ENCODE data around the gene PLD4.

Gene PLD4

DNA sequence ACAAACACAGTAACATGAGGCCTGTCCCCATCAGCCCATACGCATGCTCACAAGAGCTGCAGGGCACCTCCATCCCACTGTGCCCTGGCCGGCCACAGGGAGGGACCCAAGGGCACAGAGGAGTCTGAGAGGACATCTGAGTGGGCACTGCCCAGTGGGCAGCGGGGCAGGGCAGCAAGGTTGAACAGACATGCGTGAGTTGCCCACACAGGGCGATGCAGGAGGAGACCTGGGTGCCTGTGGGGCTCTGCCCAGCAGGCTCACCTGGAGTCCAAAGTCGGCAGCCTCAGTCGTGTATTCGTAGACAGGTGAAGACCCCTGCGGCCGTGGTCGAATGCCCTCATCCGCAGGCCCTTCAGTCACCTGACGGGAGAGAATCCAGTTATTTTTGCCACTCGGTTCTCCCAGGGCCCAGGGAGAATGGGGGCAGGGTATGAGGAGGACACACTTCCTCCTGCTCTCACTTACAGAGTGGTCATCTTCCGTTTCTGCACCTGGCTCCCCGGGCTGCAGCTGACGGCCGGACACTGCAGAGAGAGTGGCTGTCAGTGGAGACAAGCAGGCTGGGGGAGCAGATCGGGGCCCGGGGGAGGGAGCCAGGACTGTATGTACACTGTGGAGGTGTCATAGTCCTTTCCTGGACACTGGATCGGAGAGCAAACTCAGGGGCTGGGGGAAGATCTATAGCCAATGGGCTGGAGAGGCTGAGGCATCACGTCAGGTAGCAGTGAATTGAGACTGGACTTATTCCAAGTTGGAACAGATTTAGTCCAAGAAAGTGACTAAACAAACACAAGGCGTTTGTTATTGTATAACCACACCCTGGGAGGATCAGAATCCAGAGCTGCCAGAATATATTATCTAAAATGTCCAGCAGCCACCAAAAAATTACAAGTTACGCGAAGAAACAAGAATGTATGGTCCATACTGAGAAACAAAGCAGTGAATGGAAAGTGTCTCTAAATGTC lies 32.8 kb downstream of the PLD4 start:
- no peak for DNase-seq

DNA sequence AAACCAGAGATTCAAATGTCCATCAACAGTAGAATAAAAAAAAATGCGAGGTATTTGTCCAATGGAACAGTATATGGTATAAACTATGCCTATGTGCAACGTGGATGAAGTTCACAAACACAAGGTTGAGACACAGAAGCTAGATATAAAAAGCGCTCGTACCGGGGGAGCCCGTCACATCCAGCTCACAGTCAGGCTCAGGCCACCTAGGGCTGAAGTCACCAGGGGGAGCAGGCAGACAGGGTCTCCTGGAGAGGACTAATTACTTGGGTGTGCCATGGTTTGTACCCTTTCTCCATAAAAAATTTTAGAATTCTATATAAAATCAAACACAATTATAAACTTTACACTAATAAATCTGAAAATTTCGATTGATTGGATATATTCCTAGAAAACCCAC lies 39.9 kb downstream of the PLD4 start:
- DNase-seq: no peak

DNA sequence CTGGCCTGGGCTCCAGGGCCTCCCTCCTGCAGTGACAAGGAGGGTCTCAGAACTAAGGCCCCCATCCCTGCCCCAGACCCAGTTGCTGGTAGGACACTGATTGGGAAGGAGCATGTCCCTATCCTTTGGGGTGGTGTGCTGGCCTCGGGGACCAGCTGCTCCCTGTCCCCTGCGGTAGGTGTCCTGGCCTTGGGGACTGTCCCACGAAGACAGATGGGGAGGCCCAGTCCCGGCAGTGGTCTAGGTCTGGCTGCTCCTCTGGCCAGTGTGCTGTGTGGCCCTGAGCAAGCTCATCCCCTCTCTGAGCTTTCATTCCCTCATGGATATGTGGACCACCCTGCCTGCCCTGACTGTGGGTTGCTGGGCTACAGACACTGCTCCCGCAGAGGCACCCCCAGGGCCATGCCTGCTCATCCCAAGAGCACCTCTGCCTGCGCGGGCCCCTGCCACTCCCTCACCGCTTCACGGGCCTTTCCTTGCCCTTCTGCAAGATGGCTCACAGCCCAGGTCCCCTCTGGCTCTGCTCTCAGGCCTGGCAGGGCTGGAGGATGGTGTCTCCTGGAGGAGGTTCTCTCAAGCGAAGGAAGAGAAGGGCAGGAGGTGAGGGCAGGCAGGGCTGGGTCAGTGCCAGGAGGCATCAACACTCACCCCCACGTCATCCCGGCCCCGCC lies 41.0 kb downstream of the PLD4 start:
- no peak for DNase-seq

DNA sequence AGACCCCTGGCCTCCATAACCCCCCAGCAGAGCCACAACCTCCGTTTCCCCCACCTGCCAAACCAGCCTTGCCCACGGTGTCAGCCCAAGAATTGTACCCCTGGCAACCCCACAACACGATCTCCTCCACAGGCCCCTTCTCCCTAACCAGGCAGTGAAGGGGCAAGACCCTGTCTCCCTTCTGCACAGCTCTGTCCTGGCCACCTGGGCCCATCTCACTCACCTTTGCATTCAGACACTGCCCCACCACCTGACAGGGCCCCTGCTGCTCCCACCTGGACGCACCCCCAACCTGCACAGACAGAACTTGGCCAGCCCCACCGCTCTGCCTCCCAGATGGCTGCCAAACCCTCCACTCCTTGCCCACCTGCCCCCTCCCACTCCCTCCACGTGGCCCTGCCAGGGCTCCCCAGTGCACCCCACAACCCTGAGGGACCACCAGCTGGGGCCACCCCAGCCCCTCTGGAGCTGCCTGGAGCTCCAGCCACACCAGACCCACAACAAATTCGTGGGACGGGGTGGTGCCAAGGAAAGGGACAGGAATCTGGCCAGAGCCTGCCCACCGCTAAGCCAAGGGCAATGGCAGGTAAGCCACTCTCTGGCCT lies 41.7 kb downstream of the PLD4 start:
- DNase-seq: no peak

DNA sequence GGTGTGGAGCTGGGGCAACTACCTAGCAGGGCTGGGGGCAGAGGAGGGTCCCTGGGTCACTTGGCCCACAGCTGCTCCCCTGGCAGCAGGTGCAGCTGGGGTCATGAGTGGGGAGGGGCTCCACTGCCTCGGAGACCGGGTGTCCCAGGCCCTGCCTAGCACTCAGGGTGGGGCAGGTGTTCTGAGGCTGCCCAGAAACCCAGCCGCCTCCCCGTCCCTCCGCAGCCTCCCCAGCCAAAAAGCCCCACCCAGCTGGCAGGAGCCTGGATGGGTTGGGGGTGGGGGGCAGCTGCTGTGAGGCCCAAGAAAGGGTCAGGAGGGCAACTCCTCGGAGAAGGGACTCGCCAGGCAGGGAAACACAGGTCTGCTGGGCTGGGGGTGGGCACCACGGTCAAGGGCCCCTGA lies 42.3 kb downstream of the PLD4 start:
- no peak for DNase-seq

DNA sequence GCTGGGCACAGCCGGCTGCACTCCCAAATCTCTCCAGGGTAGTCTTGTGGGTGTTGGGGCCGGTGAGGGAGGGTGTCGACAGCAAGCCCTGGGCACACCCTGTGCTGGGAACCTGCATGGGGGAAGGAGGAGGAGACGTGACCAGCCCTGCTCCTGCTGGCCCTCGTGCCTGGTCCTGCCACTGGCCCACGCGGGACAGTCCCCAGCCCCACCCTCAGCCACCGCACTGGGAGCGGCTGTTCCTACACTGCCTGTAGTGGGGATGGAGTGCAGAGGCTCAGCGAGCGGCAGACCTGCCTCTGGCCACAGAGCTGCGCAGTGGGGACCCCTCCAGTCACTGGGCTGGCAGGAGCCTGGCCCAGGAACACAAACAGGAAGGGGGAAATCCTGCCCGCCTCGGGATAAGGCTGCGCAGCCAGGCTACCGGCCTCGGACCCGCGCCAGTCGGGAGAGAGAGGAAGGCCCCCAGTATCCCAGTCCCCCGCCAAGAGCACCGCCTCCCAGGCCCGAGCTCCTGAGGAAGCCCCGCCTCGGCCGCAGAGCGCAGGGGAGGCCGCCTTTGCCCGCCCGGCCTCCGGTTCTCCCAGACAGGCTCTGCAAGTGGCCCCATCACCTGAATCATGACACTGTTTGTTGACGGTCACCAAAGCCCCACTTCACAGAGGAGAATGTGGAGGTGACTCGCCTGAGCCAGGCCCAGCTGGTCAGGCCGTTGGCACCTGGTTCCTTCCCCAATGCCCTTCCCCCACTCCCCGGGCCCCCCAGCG lies 42.9 kb downstream of the PLD4 start:
- peak; percentile 24 for DNase-seq

DNA sequence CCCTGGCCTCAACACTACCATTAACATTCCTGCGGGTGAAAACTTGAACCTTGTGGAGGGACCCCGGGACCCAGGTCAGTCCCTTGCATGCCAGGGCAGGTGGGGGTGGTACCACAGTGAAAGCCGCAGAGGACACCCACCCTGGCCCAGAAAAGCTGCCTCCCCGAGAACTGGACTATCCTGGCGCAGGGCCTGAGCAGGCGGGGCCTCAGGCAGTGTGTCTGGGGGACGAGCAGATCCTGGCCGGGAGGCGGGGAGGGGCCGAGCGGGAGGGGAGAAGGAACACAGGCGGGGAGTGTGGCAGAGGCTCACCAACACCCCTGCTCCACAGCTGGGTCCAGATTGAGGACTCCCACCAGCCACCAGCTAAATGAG lies 43.5 kb downstream of the PLD4 start:
- DNase-seq: no peak

DNA sequence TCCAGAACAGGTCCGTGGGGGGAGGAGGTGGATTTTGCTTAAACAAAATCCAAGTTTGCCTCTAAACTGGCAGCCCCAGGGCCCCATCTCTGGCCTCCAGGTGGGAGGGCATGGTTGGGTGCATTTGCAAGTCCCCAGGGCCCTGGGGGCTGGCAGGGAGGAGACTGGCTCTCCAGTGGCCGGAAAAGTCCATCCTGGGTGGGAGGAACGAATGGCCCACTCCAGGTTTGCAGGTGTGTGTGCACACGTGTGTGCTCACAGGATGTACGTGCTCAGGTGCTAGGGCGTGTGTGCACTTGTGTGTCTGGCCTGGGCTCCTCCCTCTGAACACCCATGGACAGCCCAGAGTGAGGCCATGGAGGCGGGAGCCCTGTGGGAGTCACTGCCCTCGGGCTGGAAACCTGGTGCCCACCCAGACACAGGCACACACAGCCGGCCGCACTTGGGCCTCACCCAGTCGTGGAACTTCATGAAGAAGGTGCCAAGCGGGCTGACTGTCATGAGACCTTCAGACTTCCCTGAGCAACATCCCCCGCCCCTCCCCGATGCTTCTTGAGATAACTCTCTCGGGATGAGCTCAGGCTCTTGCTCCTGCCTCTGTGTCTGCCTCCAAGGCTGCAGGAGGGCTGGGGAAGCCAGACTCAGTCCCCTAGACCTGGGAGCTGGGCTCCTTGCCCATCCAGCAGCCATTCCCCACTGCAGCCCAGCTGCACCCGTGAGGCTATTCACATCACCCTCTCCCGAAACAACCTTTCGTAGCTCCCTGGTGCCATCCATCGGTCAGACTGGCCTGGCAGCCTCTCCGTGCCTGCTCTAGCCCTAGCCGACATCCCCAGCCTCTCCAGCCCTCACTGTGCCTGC lies 44.1 kb downstream of the PLD4 start:
- no peak for DNase-seq

DNA sequence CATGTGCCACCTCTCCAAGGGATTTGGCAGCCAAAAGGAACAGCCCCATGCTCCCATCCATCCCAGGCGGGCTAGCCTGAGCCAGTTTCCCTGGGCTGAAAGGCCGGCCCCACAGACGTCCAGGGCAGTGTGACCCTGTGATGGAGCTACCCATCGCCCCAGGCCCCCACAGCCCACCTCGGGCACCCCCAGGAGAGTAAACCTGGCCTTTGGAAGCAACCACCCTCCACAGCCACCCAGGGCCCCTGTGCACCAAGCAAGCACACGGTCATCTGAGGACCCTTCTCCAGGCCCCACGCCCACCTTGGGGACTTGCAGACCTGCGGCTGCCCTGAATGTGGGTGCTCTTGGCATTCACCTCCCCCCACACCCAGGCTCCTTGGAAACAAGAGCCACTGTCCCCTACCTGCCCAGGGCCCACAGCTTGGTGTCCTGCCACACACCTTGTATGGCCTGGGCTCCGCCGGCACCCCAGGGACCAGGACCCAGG lies 45.1 kb downstream of the PLD4 start:
- no peak for DNase-seq

DNA sequence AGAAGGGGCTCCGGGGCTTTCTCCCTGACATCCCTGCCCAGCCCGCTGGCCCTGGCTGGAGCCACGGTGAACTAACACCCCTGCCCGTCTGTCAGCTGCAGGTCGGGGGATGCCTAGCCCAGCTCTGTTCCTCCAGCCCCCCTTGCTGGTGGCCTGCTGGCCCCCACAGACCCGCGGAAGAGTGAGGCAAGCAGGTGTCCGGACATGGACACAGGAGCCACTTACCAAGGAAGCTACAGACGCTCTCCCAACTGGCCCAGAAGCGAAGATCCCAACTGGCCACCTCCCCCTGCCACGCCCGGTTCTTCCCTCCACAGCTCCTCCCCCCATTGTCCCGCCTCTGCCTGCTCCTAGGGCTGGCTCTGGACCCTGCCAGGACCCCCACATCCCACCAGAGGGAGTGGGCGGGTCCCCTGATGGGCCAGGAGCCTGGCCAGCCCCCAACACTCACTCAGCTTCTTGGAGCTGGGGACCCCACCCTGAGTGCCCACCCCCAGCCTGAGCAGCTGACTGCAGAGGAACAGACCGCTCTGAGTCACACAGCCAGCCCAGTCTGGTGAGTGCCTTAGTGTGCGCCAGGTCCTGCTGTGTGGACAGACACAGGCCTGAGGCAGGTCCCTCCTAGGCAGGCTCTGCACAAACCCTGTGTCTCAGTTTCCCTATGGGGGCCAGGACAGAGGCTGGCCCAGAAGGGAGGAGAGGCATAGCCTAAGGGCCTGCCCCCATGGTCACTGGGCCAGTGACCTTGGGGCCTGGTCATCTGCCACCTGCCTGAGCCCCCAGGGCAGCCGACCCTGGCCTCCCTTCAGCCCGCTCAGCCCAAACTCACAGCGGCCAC lies 45.8 kb downstream of the PLD4 start:
- DNase-seq: peak; percentile 47

DNA sequence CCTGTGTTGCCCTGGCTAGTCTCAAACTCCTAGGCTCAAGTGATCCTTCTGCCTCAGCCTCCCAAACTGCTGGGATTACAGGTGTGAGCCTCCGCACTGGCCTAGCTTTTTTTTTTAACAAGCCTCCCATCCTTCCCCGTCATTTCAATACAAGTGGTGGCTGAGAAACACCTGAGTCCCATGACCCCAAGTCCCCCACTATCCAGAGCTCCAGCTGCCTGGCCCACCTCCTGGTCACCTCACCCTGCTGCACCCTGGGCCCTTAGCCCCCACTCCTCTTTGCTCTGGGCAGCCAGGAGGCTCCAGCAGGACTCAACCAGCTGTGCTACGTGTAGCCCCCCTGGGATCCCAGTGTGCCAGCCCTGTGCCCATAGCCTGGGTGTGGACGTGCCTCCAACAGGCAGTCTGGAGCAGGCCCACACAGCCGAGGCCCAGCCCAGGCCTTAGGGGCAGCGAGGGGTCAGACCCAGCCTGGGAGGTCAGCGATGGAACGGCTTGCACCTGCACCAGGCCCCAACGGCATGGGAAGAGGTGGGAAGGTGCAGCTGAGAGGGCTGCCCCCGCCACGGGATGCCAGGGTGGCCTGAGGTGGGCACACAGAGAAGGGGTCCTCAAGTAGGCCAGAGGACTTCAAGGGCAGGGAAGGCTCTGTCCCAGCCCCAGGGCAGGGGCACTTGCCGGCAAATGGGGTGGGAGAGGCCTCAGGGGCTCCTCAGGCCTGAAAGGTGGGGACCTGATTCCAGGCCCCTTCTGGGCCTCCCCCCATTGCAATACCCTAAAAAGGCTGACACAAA lies 47.0 kb downstream of the PLD4 start:
- DNase-seq: no peak

DNA sequence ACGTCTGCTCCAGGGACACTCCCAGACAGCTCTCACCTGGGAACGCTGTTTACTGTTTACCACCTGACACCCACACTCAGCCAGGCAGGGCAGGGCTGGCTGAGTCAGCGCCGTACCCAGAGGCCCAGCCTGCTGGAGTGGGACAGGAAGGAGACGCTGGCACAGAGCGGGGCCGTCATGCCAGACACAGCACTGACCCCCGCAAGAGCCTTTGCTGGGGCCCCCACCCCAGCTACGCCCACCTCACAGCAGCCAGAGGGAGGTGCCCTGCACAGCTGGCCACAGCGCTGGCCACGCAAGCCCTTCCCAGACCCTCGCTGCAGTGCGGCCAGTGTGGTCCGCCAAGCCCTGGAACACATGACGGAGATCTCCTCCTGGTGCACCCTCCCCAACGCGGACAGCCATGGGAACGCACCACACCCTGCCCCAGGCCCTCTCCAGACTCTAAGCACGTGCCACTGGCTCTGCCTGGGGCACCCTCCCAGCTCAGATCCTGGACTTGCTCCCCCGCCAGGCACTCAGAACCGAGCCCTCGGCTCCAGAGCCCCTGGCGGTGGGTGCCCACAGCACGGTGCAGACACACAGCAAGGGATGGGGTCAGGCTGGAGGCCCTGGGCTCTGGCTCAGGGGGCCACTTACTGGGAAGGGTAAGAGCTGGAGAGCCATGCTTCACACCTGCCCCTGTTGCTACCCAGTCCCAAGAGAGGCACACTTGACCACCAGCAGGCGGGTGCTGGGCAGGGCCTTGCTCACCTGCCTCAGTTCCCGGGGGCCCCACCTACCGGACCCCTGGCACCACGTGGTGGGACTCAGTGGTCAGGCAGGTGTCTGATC lies 47.8 kb downstream of the PLD4 start:
- DNase-seq: no peak

DNA sequence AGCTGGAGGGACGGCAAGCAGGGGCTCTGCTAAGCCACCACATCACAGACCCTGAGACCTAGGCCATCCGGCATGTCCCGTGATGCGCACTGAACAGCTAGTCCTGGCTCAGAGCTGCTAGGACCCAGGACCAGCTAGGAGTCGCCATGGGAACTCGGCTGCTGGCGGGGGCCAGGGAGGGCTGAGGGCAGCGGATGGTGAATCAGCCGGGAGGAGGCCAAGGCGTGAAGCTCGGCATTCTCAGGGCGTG lies 48.4 kb downstream of the PLD4 start:
- DNase-seq: no peak

DNA sequence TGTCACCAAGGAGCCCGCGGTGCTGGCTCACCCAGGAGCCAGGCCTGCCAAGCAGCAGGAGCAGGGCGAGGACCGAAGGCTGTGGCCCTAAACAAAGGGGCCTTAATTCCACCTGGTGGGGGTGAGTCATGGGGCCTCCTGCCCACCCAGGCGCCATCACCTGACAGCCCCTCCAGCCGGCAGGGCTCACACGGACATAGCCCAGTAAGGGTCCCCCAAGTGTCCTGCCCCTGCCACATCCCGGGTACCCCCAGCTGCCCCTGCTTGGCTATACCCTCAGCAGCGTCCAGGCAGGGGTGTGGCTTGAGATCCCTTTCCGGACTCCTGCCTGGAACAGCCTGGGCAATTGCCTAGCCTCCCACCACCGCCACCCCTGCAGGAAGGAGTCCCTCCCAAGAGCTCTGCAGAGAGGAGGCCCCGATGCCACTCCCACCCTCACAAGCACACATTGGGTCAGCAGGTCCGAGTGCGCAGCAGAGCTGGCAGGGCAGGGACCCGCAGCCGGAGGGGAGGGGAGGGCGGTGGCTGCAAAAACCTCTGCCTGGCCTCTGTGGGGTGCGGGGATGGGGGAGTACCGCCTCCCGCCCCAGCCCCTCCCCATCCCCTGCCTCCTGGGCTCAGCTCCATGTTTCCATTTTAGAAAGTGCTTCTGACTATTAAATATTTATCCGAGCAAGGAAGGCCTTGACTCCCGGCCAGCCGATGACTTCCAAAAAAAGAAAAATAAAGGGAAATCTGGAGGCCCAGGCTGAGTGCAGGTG lies 48.9 kb downstream of the PLD4 start:
- no peak for DNase-seq

DNA sequence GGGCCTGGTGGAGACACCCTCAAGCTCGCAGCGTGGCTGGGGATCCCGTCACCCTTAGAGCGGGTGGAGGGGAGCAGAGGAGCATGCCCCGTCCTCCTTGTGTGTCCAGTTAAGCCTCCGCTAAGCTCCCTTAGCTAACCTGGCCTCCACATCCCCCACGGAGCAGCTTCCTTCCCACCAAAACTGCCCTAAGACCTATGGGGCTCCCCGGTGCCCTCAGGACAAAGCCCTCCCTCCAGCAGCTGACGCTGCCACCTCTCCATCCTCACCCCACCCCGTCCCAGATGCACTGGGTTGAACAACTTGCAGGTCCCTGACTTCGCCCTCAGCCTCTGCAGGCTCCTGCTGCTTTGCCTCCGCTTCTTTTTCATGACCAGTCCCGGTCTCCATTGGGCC lies 49.5 kb downstream of the PLD4 start:
- DNase-seq: no peak

DNA sequence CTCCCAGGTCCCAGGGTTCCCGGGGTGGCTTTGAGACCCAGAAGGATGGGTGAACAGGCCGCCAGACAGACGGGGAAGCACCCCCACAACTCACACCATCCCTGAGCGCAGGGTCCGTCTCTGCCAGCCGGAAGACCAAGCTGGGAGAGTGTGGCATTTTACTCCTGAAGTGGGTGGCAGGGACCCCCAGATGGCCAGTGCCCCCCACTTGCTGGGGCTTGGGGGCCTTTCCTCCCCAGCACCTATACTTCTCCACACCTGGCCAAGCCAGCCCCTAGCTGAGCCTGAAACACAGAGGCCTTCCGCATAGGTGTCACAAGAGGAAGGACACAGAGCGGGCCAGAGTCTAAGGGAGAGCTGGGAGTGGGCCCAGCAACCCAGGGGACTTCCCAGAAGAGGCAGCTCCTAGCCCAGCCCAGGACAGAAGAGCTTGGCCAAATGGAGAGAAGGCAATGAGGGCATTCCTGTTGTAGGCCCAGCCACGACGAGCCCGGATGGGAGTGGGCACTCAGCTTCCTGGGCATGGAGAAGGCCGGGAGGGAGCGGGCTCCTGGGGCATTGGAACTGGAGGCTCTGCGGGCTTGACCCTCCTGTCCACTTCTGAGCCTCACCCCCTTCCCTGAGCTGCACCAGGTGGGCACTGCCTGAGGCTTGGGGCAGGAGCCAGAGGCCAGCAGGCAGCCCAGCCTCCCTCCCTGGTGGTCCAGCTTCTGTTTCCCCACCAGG lies 50.1 kb downstream of the PLD4 start:
- no peak for DNase-seq

DNA sequence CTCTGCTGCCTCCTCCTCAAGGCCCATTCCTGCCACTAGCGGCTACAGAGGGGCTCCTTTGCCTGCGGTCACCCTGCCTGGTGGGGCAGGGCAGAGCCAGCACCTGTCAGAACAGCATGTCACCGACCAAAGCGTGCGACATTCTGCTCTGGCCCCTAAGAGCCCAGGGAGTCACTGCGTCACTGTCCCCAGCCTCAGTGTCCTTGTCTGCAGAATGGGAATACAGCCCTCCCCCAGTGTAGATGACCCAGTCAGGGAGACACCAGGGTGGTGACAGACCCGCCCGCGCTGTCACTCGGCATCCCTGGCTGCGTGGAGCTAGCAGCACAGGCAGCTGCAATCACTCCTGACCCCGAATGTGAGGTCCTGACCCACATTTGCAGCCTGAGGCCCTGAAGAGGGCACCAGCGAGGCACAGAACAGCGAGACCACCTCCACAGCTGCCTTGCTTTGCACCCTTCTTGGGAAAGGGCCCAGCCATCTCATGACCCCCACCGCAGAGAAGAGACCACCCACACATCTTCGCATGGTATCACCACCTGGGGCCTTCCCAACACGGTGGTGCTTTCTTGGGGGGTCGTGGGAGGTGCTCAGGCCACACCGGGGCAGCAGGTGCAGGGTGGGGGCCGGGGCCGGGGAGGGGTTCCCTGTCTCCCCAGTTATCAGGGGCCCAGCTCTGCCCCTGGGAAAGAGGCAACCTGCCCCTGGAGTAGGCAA lies 51.0 kb downstream of the PLD4 start:
- no peak for DNase-seq

Data from inflammatory macrophage treated with lipopolysaccharide for 4 hours (primary cell).